ENCODE data around the gene MSRB2.
A peak's percentile ranks its signal among the peaks of the same experiment; 100 is the strongest.
"Not testable (repeated sequence)": the region's sequence is repeated elsewhere in the genome, so short reads cannot be mapped to it uniquely, and the experiment has no call there.

MSRB2 gene

GRCh38 chr10:23095404-23095965, at the start of gene MSRB2:
Gene MSRB2, plus strand, starts transcription at chr10:23095579. Its CDS starts 30 bp downstream, at chr10:23095609.
- Mint-ChIP-seq H3K27ac (peak within 1 kb of the TSS; percentile 93 to 98), H3K4me1 (peaks cover 34% of the 10 kb centered on the region), H3K27me3 (no peaks in the 10 kb centered on the region), H3K9me3 (peaks cover under 1 to 8% of the 10 kb centered on the region in 2 donors), H3K4me3 (peak within 1 kb of the TSS; percentile 89 to 100)
- DNase-seq (peak; percentile 52 to 65), ATAC-seq (peak; percentile 74)

- Mint-ChIP-seq H3K27ac (no peak overlapping the region), H3K4me1 (no peaks in the 10 kb centered on the region), H3K4me3 (no peak overlapping the region), H3K27me3 (peaks cover 16% of the 10 kb centered on the region), H3K9me3 (no peaks in the 10 kb centered on the region)
- no peak for ATAC-seq
- DNase-seq: no peak
Observed at GRCh38 chr10:23046027-23046426, 49.4 kb upstream of the MSRB2 start.

GRCh38 chr10:23047201-23048050, 48.0 kb upstream of the MSRB2 start:
- Mint-ChIP-seq H3K27ac (no peak overlapping the region), H3K4me1 (no peaks in the 10 kb centered on the region), H3K4me3 (no peak overlapping the region), H3K9me3 (no peaks in the 10 kb centered on the region), H3K27me3 (peaks cover 17% of the 10 kb centered on the region)
- ATAC-seq (no peak), DNase-seq (no peak)

- H3K27me3 Mint-ChIP-seq: peaks cover 15% of the 10 kb centered on the region
- H3K27ac Mint-ChIP-seq: no peak overlapping the region
Observed at GRCh38 chr10:23048191-23048590, 47.2 kb upstream of the MSRB2 start.

GRCh38 chr10:23051278-23051677, 44.1 kb upstream of the MSRB2 start:
- H3K9me3 Mint-ChIP-seq: no peaks in the 10 kb centered on the region
- ATAC-seq: no peak
- no peaks in the 10 kb centered on the region for H3K4me1 Mint-ChIP-seq
- DNase-seq: no peak
- H3K4me3 Mint-ChIP-seq: no peak overlapping the region
- H3K27me3 Mint-ChIP-seq: peaks cover 20% of the 10 kb centered on the region
- H3K27ac Mint-ChIP-seq: no peak overlapping the region

More at GRCh38 chr10:23048191-23048590, 47.2 kb upstream of the MSRB2 start:
- no peaks in the 10 kb centered on the region for H3K4me1 Mint-ChIP-seq
- ATAC-seq (no peak), DNase-seq (no peak)
- no peak overlapping the region for H3K4me3 Mint-ChIP-seq
- no peaks in the 10 kb centered on the region for H3K9me3 Mint-ChIP-seq

GRCh38 chr10:23051855-23052331, 43.5 kb upstream of the MSRB2 start:
- no peak overlapping the region for H3K4me3 Mint-ChIP-seq
- H3K4me1 Mint-ChIP-seq: no peaks in the 10 kb centered on the region
- H3K27ac Mint-ChIP-seq: no peak overlapping the region
- H3K27me3 Mint-ChIP-seq: peaks cover 26% of the 10 kb centered on the region
- DNase-seq (no peak), ATAC-seq (no peak)
- no peaks in the 10 kb centered on the region for H3K9me3 Mint-ChIP-seq

GRCh38 chr10:23053036-23053435, 42.3 kb upstream of the MSRB2 start:
- no peaks in the 10 kb centered on the region for H3K9me3 Mint-ChIP-seq
- ATAC-seq (no peak), DNase-seq (no peak)
- no peak overlapping the region for H3K27ac Mint-ChIP-seq
- H3K27me3 Mint-ChIP-seq: peaks cover 30% of the 10 kb centered on the region
- H3K4me3 Mint-ChIP-seq: no peak overlapping the region
- no peaks in the 10 kb centered on the region for H3K4me1 Mint-ChIP-seq

GRCh38 chr10:23055424-23056185, 39.8 kb upstream of the MSRB2 start:
- peaks cover 0 to 5% of the 10 kb centered on the region in 2 donors for H3K9me3 Mint-ChIP-seq
- peaks cover 30% of the 10 kb centered on the region for H3K27me3 Mint-ChIP-seq

GRCh38 chr10:23056186-23056579, 39.2 kb upstream of the MSRB2 start:
- Mint-ChIP-seq H3K9me3 (peaks cover 0 to 5% of the 10 kb centered on the region in 2 donors), H3K4me1 (no peaks in the 10 kb centered on the region), H3K27me3 (peaks cover 30% of the 10 kb centered on the region), H3K4me3 (no peak overlapping the region), H3K27ac (no peak overlapping the region)
- ATAC-seq: no peak
- DNase-seq: no peak

More at GRCh38 chr10:23055424-23056185, 39.8 kb upstream of the MSRB2 start:
- DNase-seq (no peak), ATAC-seq (no peak)
- Mint-ChIP-seq H3K4me1 (no peaks in the 10 kb centered on the region), H3K27ac (no peak overlapping the region), H3K4me3 (no peak overlapping the region)

- Mint-ChIP-seq H3K4me1 (no peaks in the 10 kb centered on the region), H3K4me3 (no peak overlapping the region), H3K9me3 (peaks cover 0 to 5% of the 10 kb centered on the region in 2 donors), H3K27ac (no peak overlapping the region), H3K27me3 (peaks cover 21% of the 10 kb centered on the region)
- ATAC-seq (no peak), DNase-seq (no peak)
Observed at GRCh38 chr10:23058366-23058765, 37.0 kb upstream of the MSRB2 start.

GRCh38 chr10:23060918-23061317, 34.5 kb upstream of the MSRB2 start:
- ATAC-seq (no peak), DNase-seq (no peak)
- H3K27me3 Mint-ChIP-seq: peaks cover 13% of the 10 kb centered on the region
- peaks cover 0 to 5% of the 10 kb centered on the region in 2 donors for H3K9me3 Mint-ChIP-seq
- H3K27ac Mint-ChIP-seq: no peak overlapping the region
- no peak overlapping the region for H3K4me3 Mint-ChIP-seq
- H3K4me1 Mint-ChIP-seq: no peaks in the 10 kb centered on the region

- ATAC-seq: no peak
- Mint-ChIP-seq H3K27ac (no peak overlapping the region), H3K4me1 (peaks cover 5% of the 10 kb centered on the region), H3K4me3 (no peak overlapping the region), H3K27me3 (peaks cover 6% of the 10 kb centered on the region), H3K9me3 (peaks cover 0 to 5% of the 10 kb centered on the region in 2 donors)
- no peak for DNase-seq
Observed at GRCh38 chr10:23063045-23063972, 32.1 kb upstream of the MSRB2 start.

- Mint-ChIP-seq H3K4me3 (no peak overlapping the region), H3K4me1 (peaks cover 6% of the 10 kb centered on the region), H3K27me3 (peaks cover 8% of the 10 kb centered on the region), H3K9me3 (peaks cover 0 to 5% of the 10 kb centered on the region in 2 donors), H3K27ac (no peak overlapping the region)
- ATAC-seq (no peak), DNase-seq (no peak)
Observed at GRCh38 chr10:23063973-23064812, 31.2 kb upstream of the MSRB2 start.

GRCh38 chr10:23064813-23065114, 30.6 kb upstream of the MSRB2 start:
- H3K9me3 Mint-ChIP-seq, H3K4me3 Mint-ChIP-seq, H3K4me1 Mint-ChIP-seq, ATAC-seq, H3K27ac Mint-ChIP-seq, H3K27me3 Mint-ChIP-seq, DNase-seq: not testable (repeated sequence)
